DMS153 treated with DMSO at 0.1 percent for 48 hours (cell line): ENCODE measurements around the gene LPCAT1.
"Not testable (repeated sequence)": the region's sequence is repeated elsewhere in the genome, so short reads cannot be mapped to it uniquely, and the experiment has no call there.

ENCODE experiments used
- DNase-seq: peaks from one replicate; lab custom pipeline; 2025; ENCODE audit not compliant: unreplicated experiment; lab: John Stamatoyannopoulos, UW

LPCAT1 gene

GRCh38 chr5:1481266-1481958, 42.3 kb downstream of the LPCAT1 start:
- DNase-seq, result no peak

DNA sequence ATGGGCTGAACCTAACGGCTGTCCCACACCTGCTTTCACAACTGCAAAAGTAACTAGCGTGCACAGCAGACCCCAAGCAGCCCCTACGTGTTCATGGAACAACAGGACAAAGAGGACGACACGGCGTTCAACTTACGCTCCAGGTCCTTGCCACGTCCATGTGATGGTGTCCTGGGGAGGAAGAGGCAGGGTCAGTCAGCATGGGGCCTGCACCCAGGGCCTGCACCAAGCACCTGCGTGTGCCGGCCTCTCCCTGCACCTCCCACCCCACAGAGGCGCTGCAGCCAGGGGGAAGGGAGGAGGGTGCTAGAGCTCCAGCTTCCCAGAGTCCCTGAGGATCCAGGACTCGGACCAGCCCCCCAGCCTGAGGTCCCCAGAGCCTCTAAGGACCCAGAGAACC, 43.0 kb downstream of the LPCAT1 start:
- DNase-seq, result no peak

GRCh38 chr5:1480217-1480616, 43.5 kb downstream of the LPCAT1 start:
- no peak for DNase-seq

- no peak for DNase-seq
These were observed 44.1 kb downstream of the LPCAT1 start for GRCh38 chr5:1479581-1480188.

- DNase-seq, result no peak
These were observed 44.7 kb downstream of the LPCAT1 start for GRCh38 chr5:1479066-1479465.

DNA sequence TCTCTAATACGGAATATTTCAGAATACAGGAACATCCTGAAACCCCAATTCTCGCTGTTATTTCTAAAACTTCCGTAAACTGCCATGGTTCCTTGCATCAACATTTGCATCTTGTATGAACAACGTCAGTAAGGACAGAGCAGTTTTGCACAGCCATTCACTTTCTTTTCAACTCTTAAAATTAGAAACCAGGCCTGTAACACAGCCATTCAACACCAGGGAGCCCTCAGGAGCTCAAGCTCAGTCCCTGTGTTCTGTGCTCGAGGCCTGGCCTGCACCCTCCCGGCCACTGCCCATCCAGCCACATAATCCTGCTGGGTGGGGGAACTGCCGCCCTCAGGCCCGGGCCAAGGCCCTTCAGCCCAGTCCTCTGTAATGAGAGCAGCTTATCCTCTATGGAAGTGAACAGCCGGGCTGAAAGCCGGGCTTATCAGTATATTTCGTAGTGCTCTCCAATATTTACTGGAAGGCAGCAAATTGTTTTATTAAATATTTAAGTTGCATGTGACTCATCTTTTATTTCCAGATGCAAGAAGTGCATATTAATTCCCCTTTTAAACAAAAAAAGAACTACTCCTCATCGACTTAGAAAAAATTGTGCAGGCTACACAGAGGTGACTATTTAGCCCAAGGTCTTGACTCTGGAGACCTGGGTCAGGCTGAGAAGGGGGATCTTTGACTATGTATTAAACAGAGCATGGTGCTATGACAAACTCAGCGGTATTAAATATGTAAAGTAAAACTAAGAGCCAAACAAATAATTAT, 45.3 kb downstream of the LPCAT1 start:
- DNase-seq, result no peak

- DNase-seq, result no peak
These were observed 46.4 kb downstream of the LPCAT1 start for GRCh38 chr5:1477341-1477740.

GRCh38 chr5:1476967-1477310, 46.8 kb downstream of the LPCAT1 start:
- DNase-seq, result no peak

GRCh38 chr5:1476181-1476966, 47.4 kb downstream of the LPCAT1 start:
- no peak for DNase-seq

DNA sequence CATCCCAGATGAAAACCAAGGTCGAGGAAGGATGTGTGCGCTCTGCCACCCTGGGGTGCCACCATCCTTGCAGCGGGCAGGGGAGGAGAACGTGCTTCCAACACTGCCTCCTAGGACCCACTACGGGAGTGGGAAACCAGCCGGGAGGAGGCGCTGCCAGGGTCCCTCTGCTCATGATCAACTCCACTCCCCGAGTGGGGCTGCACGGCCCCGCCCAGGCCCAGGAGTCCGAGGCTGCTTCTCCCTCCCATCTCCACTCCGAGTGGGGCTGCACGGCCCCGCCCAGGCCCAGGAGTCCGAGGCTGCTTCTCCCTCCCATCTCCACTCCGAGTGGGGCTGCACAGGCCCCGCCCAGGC, 48.2 kb downstream of the LPCAT1 start:
- DNase-seq, result not testable (repeated sequence)

- no peak for DNase-seq
These were observed 48.8 kb downstream of the LPCAT1 start for GRCh38 chr5:1474866-1475543.

DNA sequence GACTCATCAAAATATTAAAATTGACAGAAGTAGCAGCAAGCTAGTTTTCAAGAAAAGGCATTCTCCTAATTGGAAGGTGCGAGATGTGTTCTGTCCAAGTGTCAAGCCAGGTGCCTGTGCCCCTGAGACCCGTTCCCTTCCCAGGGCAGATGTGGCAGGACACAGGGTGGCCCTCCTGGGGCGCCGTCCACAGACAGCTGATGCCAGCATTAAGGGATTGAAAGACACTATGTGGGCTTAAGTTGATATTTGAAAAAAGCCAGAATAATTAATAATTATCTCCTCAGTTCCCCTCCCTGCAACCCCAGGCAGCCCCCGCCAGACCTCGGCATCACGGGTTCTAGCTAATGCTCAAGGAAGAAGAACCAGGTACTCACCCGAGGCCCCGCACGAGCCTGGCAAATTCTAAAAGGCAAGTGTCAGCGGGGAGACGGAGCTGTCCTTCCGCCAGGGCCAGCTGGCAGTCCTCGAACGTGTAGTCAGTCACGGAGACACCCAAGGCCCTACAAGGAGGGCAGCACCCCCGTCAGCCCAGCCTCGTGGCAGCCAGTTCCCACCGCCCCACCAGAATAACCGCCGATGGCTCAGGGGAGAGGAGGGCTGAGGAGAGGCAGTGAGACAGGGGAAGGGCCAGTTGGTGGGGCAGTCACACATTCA, 49.4 kb downstream of the LPCAT1 start:
- no peak for DNase-seq

GRCh38 chr5:1473746-1474145, 50.0 kb downstream of the LPCAT1 start:
- DNase-seq, result no peak

GRCh38 chr5:1472964-1473628, 50.7 kb downstream of the LPCAT1 start:
- no peak for DNase-seq

- no peak for DNase-seq
These were observed 51.5 kb downstream of the LPCAT1 start for GRCh38 chr5:1471997-1472963.

GRCh38 chr5:1471240-1471853, 52.4 kb downstream of the LPCAT1 start:
- no peak for DNase-seq

DNA sequence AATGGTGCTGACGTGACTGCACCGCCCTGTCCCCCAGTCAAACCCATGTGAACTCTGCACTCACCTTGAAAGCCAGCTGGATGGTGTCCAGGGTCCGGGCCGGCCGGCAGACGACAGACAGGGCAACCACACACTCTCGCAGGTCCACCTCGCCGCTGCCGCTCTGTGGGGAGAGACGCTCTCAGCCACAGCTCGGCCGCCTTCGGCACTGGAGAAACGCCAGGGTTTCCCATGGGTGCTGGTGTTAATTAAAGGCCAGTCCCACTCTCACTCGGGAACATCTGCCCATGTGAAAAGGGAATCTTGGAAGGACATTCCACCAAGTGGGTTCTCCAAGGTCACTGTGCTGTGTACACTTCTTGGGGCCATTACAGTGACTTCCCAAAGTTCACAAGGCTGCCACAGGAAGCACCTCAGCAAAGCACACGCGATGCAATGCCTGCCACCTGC, 53.0 kb downstream of the LPCAT1 start:
- DNase-seq, result no peak
